B cell (primary cell): Measurements from ENCODE around the gene SMR3A.

Experiments
- EZH2 ChIP-seq: IDR thresholded peaks from 2 replicates; pipeline ENCODE4 v1.6.1; 2012; ENCODE audit warnings: borderline replicate concordance, low read depth, mild to moderate bottlenecking, moderate library complexity, low read length; ENCODE audit not compliant: insufficient read depth, poor library complexity, severe bottlenecking
- TF ChIP-seq, protein P1 (sequence below): fragments of 200-600 bp; IDR thresholded peaks from one replicate; pipeline ENCODE4 v1.8.0; 2022; ENCODE audit warnings: antibody characterized with exemption, mild to moderate bottlenecking

DNA sequence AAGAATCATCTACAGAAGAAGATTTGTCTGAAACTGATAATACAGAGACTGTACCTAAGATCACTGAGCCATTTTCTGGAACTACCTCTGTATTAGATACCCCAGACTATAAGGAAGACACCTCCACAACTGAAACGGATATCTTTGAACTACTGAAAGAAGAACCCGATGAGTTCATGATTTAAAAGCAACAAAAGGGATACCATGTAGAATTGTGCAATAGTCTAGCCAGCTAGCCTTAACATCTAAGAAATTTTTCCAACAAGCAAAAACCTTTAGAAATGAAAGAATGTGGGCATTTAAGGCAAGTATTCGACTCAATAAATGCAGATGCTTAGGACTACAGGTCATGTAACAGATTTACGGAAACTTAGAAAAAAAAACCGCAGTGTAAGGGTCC, 24.5 kb upstream of the SMR3A start:
- TF ChIP-seq, protein P1, sequence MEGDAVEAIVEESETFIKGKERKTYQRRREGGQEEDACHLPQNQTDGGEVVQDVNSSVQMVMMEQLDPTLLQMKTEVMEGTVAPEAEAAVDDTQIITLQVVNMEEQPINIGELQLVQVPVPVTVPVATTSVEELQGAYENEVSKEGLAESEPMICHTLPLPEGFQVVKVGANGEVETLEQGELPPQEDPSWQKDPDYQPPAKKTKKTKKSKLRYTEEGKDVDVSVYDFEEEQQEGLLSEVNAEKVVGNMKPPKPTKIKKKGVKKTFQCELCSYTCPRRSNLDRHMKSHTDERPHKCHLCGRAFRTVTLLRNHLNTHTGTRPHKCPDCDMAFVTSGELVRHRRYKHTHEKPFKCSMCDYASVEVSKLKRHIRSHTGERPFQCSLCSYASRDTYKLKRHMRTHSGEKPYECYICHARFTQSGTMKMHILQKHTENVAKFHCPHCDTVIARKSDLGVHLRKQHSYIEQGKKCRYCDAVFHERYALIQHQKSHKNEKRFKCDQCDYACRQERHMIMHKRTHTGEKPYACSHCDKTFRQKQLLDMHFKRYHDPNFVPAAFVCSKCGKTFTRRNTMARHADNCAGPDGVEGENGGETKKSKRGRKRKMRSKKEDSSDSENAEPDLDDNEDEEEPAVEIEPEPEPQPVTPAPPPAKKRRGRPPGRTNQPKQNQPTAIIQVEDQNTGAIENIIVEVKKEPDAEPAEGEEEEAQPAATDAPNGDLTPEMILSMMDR: no peak
- no peak for TF ChIP-seq EZH2
